Measurements from ENCODE around the gene PRG2.

PRG2 gene

GRCh38 chr11:57426929-57427726, 36.7 kb upstream of the PRG2 start, which contains the start of gene SLC43A3:
TSS of gene SLC43A3 (minus strand) at chr11:57427121. CDS start at chr11:57426172, 949 bp downstream.
- H3K27ac ChIP-seq (ENCODE audit: low read length): peak within 1 kb of the TSS; percentile 94
- peaks cover 8 to 21% of the 10 kb centered on the region in 2 donors for H3K4me1 ChIP-seq (ENCODE audit: control insufficient read depth in 1 of 2, insufficient read depth in 2 of 2, low read length in 2 of 2)
- no peaks in the 10 kb centered on the region for H3K9me3 ChIP-seq (ENCODE audit: control insufficient read depth in 1 of 2, low read length in 2 of 2)
- H3K4me3 ChIP-seq (ENCODE audit: low read depth in 1 of 2, low read length in 2 of 2): peak within 1 kb of the TSS; percentile 60
- no peaks in the 10 kb centered on the region for H3K27me3 ChIP-seq (ENCODE audit: low read depth, low read length)
- peaks cover 4% of the 10 kb centered on the region in 2 donors for H3K36me3 ChIP-seq (ENCODE audit: control insufficient read depth in 1 of 2, insufficient read depth in 2 of 2, low read length in 2 of 2)

- peaks cover 8 to 21% of the 10 kb centered on the region in 2 donors for H3K4me1 ChIP-seq (ENCODE audit: control insufficient read depth in 1 of 2, insufficient read depth in 2 of 2, low read length in 2 of 2)
- H3K36me3 ChIP-seq (ENCODE audit: control insufficient read depth in 1 of 2, insufficient read depth in 2 of 2, low read length in 2 of 2): peaks cover 4% of the 10 kb centered on the region in 2 donors
- peak overlapping the region; percentile 60 for H3K4me3 ChIP-seq (ENCODE audit: low read depth in 1 of 2, low read length in 2 of 2)
- H3K27me3 ChIP-seq (ENCODE audit: low read depth, low read length): no peaks in the 10 kb centered on the region
- H3K9me3 ChIP-seq (ENCODE audit: control insufficient read depth in 1 of 2, low read length in 2 of 2): no peaks in the 10 kb centered on the region
- H3K27ac ChIP-seq (ENCODE audit: low read length): peak overlapping the region; percentile 94
Measured at GRCh38 chr11:57426439-57426928, 36.0 kb upstream of the PRG2 start.

- peaks cover 8 to 21% of the 10 kb centered on the region in 2 donors for H3K4me1 ChIP-seq (ENCODE audit: control insufficient read depth in 1 of 2, insufficient read depth in 2 of 2, low read length in 2 of 2)
- no peaks in the 10 kb centered on the region for H3K9me3 ChIP-seq (ENCODE audit: control insufficient read depth in 1 of 2, low read length in 2 of 2)
- H3K4me3 ChIP-seq (ENCODE audit: low read depth in 1 of 2, low read length in 2 of 2): peak overlapping the region; percentile 60
- no peaks in the 10 kb centered on the region for H3K27me3 ChIP-seq (ENCODE audit: low read depth, low read length)
- peaks cover 4 to 10% of the 10 kb centered on the region in 2 donors for H3K36me3 ChIP-seq (ENCODE audit: control insufficient read depth in 1 of 2, insufficient read depth in 2 of 2, low read length in 2 of 2)
- peak overlapping the region; percentile 94 for H3K27ac ChIP-seq (ENCODE audit: low read length)
Measured at GRCh38 chr11:57425565-57426438, 35.4 kb upstream of the PRG2 start.

GRCh38 chr11:57424792-57425564, 34.5 kb upstream of the PRG2 start:
- Histone ChIP-seq H3K27me3 (ENCODE audit: low read depth, low read length) (no peaks in the 10 kb centered on the region), H3K4me1 (ENCODE audit: control insufficient read depth in 1 of 2, insufficient read depth in 2 of 2, low read length in 2 of 2) (peaks cover 8 to 21% of the 10 kb centered on the region in 2 donors), H3K9me3 (ENCODE audit: control insufficient read depth in 1 of 2, low read length in 2 of 2) (no peaks in the 10 kb centered on the region), H3K36me3 (ENCODE audit: control insufficient read depth in 1 of 2, insufficient read depth in 2 of 2, low read length in 2 of 2) (peaks cover 4 to 14% of the 10 kb centered on the region in 2 donors), H3K27ac (ENCODE audit: low read length) (peak overlapping the region; percentile 94), H3K4me3 (ENCODE audit: low read depth in 1 of 2, low read length in 2 of 2) (peak overlapping the region; percentile 42 to 60)

- H3K4me3 ChIP-seq (ENCODE audit: low read depth in 1 of 2, low read length in 2 of 2): no peak overlapping the region
- peak overlapping the region; percentile 77 for H3K27ac ChIP-seq (ENCODE audit: low read length)
- H3K27me3 ChIP-seq (ENCODE audit: low read depth, low read length): no peaks in the 10 kb centered on the region
- peaks cover 8 to 21% of the 10 kb centered on the region in 2 donors for H3K4me1 ChIP-seq (ENCODE audit: control insufficient read depth in 1 of 2, insufficient read depth in 2 of 2, low read length in 2 of 2)
- no peaks in the 10 kb centered on the region for H3K9me3 ChIP-seq (ENCODE audit: control insufficient read depth in 1 of 2, low read length in 2 of 2)
- peaks cover 4 to 14% of the 10 kb centered on the region in 2 donors for H3K36me3 ChIP-seq (ENCODE audit: control insufficient read depth in 1 of 2, insufficient read depth in 2 of 2, low read length in 2 of 2)
Measured at GRCh38 chr11:57424137-57424791, 33.8 kb upstream of the PRG2 start.

GRCh38 chr11:57422669-57423068, 32.2 kb upstream of the PRG2 start:
- Histone ChIP-seq H3K4me3 (ENCODE audit: low read depth in 1 of 2, low read length in 2 of 2) (no peak overlapping the region), H3K27ac (ENCODE audit: low read length) (no peak overlapping the region), H3K36me3 (ENCODE audit: control insufficient read depth in 1 of 2, insufficient read depth in 2 of 2, low read length in 2 of 2) (peaks cover 7 to 21% of the 10 kb centered on the region in 2 donors), H3K9me3 (ENCODE audit: control insufficient read depth in 1 of 2, low read length in 2 of 2) (no peaks in the 10 kb centered on the region), H3K4me1 (ENCODE audit: control insufficient read depth in 1 of 2, insufficient read depth in 2 of 2, low read length in 2 of 2) (peaks cover 8 to 18% of the 10 kb centered on the region in 2 donors), H3K27me3 (ENCODE audit: low read depth, low read length) (no peaks in the 10 kb centered on the region)

- Histone ChIP-seq H3K4me3 (ENCODE audit: low read depth in 1 of 2, low read length in 2 of 2) (no peak overlapping the region), H3K27ac (ENCODE audit: low read length) (no peak overlapping the region), H3K36me3 (ENCODE audit: control insufficient read depth in 1 of 2, insufficient read depth in 2 of 2, low read length in 2 of 2) (peaks cover 15 to 26% of the 10 kb centered on the region in 2 donors), H3K9me3 (ENCODE audit: control insufficient read depth in 1 of 2, low read length in 2 of 2) (no peaks in the 10 kb centered on the region), H3K27me3 (ENCODE audit: low read depth, low read length) (no peaks in the 10 kb centered on the region), H3K4me1 (ENCODE audit: control insufficient read depth in 1 of 2, insufficient read depth in 2 of 2, low read length in 2 of 2) (peaks cover 8 to 17% of the 10 kb centered on the region in 2 donors)
Measured at GRCh38 chr11:57421805-57422204, 31.4 kb upstream of the PRG2 start.

GRCh38 chr11:57421066-57421465, 30.6 kb upstream of the PRG2 start:
- Histone ChIP-seq H3K9me3 (ENCODE audit: control insufficient read depth in 1 of 2, low read length in 2 of 2) (no peaks in the 10 kb centered on the region), H3K4me1 (ENCODE audit: control insufficient read depth in 1 of 2, insufficient read depth in 2 of 2, low read length in 2 of 2) (peaks cover 8 to 14% of the 10 kb centered on the region in 2 donors), H3K36me3 (ENCODE audit: control insufficient read depth in 1 of 2, insufficient read depth in 2 of 2, low read length in 2 of 2) (peaks cover 23 to 33% of the 10 kb centered on the region in 2 donors)

GRCh38 chr11:57419146-57419545, 28.7 kb upstream of the PRG2 start:
- H3K27me3 ChIP-seq (ENCODE audit: low read depth, low read length): no peaks in the 10 kb centered on the region
- H3K9me3 ChIP-seq (ENCODE audit: control insufficient read depth in 1 of 2, low read length in 2 of 2): no peaks in the 10 kb centered on the region
- no peak overlapping the region for H3K27ac ChIP-seq (ENCODE audit: low read length)
- no peak overlapping the region for H3K4me3 ChIP-seq (ENCODE audit: low read depth in 1 of 2, low read length in 2 of 2)
- peaks cover 0 to 5% of the 10 kb centered on the region in 2 donors for H3K4me1 ChIP-seq (ENCODE audit: control insufficient read depth in 1 of 2, insufficient read depth in 2 of 2, low read length in 2 of 2)
- H3K36me3 ChIP-seq (ENCODE audit: control insufficient read depth in 1 of 2, insufficient read depth in 2 of 2, low read length in 2 of 2): peaks cover 37 to 50% of the 10 kb centered on the region in 2 donors

More at GRCh38 chr11:57421066-57421465, 30.6 kb upstream of the PRG2 start:
- Histone ChIP-seq H3K4me3 (ENCODE audit: low read depth in 1 of 2, low read length in 2 of 2) (no peak overlapping the region), H3K27ac (ENCODE audit: low read length) (no peak overlapping the region), H3K27me3 (ENCODE audit: low read depth, low read length) (no peaks in the 10 kb centered on the region)

GRCh38 chr11:57418131-57418530, 27.7 kb upstream of the PRG2 start:
- Histone ChIP-seq H3K36me3 (ENCODE audit: control insufficient read depth in 1 of 2, insufficient read depth in 2 of 2, low read length in 2 of 2) (peaks cover 45 to 56% of the 10 kb centered on the region in 2 donors), H3K9me3 (ENCODE audit: control insufficient read depth in 1 of 2, low read length in 2 of 2) (no peaks in the 10 kb centered on the region), H3K27ac (ENCODE audit: low read length) (no peak overlapping the region), H3K27me3 (ENCODE audit: low read depth, low read length) (no peaks in the 10 kb centered on the region), H3K4me3 (ENCODE audit: low read depth in 1 of 2, low read length in 2 of 2) (no peak overlapping the region), H3K4me1 (ENCODE audit: control insufficient read depth in 1 of 2, insufficient read depth in 2 of 2, low read length in 2 of 2) (peaks cover 0 to 5% of the 10 kb centered on the region in 2 donors)
